Hepatocyte (in vitro differentiated cells): ENCODE data around the gene RPL4. TPM values are rescaled to one million over a fixed set of nuclear protein-coding genes. Genes with fewer than 3 reads are reported as not detected.

Experiments used
- DNase-seq: peaks from one replicate; pipeline ENCODE4 v3.0.0-alpha.2; 2016; ENCODE audit warnings: low spot score
- H2AFZ ChIP-seq: fragments of 200-600 bp; sonication (generic); 2 replicates; pipeline ENCODE4 v1.6.0; 2016; ENCODE audit warnings: antibody characterized with exemption, mild to moderate bottlenecking
- H3K27ac ChIP-seq: fragments of 200-600 bp; sonication (generic); 2 replicates; pipeline ENCODE4 v1.5.1; 2016; ENCODE audit warnings: mild to moderate bottlenecking
- H3K27me3 ChIP-seq: fragments of 200-600 bp; sonication (generic); 2 replicates; pipeline ENCODE4 v1.6.1; 2016
- H3K36me3 ChIP-seq: fragments of 200-600 bp; sonication (generic); replicated peaks from 2 replicates; pipeline ENCODE4 v1.5.1; 2016; ENCODE audit warnings: low read depth; ENCODE audit not compliant: insufficient read depth
- H3K4me1 ChIP-seq: fragments of 200-600 bp; sonication (generic); 2 replicates; pipeline ENCODE4 v1.5.1; 2016; ENCODE audit warnings: mild to moderate bottlenecking, moderate library complexity; ENCODE audit not compliant: insufficient read depth
- H3K4me2 ChIP-seq: fragments of 200-600 bp; sonication (generic); 2 replicates; pipeline ENCODE4 v1.6.0; 2016
- H3K4me3 ChIP-seq: fragments of 200-600 bp; sonication (generic); 2 replicates; pipeline ENCODE4 v1.5.1; 2016; ENCODE audit warnings: mild to moderate bottlenecking
- H3K79me2 ChIP-seq: fragments of 200-600 bp; sonication (generic); 2 replicates; pipeline ENCODE4 v1.6.0; 2017; ENCODE audit warnings: mild to moderate bottlenecking
- H3K9me2 ChIP-seq: fragments of 200-600 bp; sonication (generic); replicated peaks from 2 replicates; pipeline ENCODE4 v1.6.0; 2017; ENCODE audit warnings: mild to moderate bottlenecking; ENCODE audit not compliant: insufficient read depth
- H3K9me3 ChIP-seq: fragments of 200-600 bp; sonication (generic); 2 replicates; pipeline ENCODE4 v1.5.1; 2016; ENCODE audit warnings: low read depth, mild to moderate bottlenecking
- H4K20me1 ChIP-seq: fragments of 200-600 bp; sonication (generic); 2 replicates; pipeline ENCODE4 v1.6.0; 2016; ENCODE audit warnings: mild to moderate bottlenecking; ENCODE audit not compliant: insufficient read depth, poor library complexity, severe bottlenecking
- EZH2 ChIP-seq: fragments of 200-600 bp; sonication (generic); IDR thresholded peaks from 2 replicates; pipeline ENCODE4 v1.6.1; 2016; ENCODE audit warnings: antibody characterized with exemption, mild to moderate bottlenecking, borderline replicate concordance
- EZH2phosphoT487 ChIP-seq: fragments of 200-600 bp; sonication (generic); IDR thresholded peaks from one replicate; pipeline ENCODE4 v1.6.1; 2018; ENCODE audit warnings: antibody characterized with exemption, mild to moderate bottlenecking, low read depth, moderate library complexity; ENCODE audit not compliant: unreplicated experiment, severe bottlenecking
- WGBS: methylation state at CpG from one replicate; pipeline ENCODE4 v1.1.6; 2016; ENCODE audit warnings: low lambda C conversion rate; ENCODE audit errors: missing lambda C conversion rate; 5-methylcytosine and 5-hydroxymethylcytosine counted together
- polyA plus RNA-seq: library from polyadenylated mRNA; unstranded; fragments of >200 nt; fragmentation: Nextera tagmentation; extraction: Ambion mirVana; gene quantifications from 2 replicates; pipeline ENCODE4 v1.2.1, GENCODE V29; 2016
- total RNA-seq: library from RNA; depleted of rRNA; stranded (reverse); fragments of >200 nt; gene quantifications from 2 replicates; pipeline ENCODE4 v1.2.3, GENCODE V29; 2014
- TF ChIP-seq, protein P1 (sequence below): fragments of 200-600 bp; sonication (generic); IDR thresholded peaks from 2 replicates; pipeline ENCODE4 v1.5.1; 2016; ENCODE audit warnings: antibody characterized with exemption, mild to moderate bottlenecking; ENCODE audit not compliant: poor library complexity

RPL4 gene
- total and polyA plus RNA-seq, 2 experiments from 2014 or later, result 698 to 3,351 TPM

DNA sequence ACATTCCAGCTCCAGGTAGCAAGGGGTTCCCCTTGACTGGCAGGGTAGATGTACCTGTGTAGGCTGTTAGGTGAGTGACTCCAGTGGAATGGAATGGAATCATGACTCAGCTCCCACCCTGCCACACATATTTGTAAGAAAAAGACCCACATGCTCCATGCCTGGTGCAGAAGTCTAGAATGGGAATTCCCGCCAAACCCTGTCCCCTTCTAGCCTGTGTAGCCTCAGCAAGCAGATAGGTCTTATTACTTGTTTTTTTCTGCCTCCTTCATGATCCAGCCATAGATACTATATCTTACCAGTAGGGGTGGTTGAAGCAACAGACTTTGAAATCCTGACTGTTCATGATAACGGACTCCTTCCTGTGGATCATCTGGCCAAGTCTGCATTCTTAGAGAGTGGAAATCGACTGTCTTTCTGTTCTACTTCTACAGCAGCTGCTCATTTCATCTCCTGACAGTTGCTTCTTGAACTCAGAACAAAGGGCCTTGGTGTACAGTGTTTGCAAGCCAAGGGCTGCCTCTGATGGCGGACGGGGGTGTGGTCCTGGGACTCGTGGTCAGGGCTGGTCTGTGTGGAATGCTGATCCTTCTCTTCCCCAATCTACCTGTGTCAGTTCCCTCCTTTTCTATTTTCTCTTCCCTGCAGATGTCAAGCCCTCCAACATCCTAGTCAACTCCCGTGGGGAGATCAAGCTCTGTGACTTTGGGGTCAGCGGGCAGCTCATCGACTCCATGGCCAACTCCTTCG lies 23.4 kb downstream of the RPL4 start:
- no peaks in the 10 kb centered on the region for H3K27me3 ChIP-seq
- no peaks in the 10 kb centered on the region for H3K79me2 ChIP-seq
- H4K20me1 ChIP-seq, result no peaks in the 10 kb centered on the region
- no peak overlapping the region for H2AFZ ChIP-seq
- H3K9me2 ChIP-seq, result no peaks in the 10 kb centered on the region
- no peaks in the 10 kb centered on the region for H3K9me3 ChIP-seq
- H3K4me3 ChIP-seq, result no peak overlapping the region
- TF ChIP-seq EZH2, result no peak
- no peak for TF ChIP-seq EZH2phosphoT487
- TF ChIP-seq, protein P1, sequence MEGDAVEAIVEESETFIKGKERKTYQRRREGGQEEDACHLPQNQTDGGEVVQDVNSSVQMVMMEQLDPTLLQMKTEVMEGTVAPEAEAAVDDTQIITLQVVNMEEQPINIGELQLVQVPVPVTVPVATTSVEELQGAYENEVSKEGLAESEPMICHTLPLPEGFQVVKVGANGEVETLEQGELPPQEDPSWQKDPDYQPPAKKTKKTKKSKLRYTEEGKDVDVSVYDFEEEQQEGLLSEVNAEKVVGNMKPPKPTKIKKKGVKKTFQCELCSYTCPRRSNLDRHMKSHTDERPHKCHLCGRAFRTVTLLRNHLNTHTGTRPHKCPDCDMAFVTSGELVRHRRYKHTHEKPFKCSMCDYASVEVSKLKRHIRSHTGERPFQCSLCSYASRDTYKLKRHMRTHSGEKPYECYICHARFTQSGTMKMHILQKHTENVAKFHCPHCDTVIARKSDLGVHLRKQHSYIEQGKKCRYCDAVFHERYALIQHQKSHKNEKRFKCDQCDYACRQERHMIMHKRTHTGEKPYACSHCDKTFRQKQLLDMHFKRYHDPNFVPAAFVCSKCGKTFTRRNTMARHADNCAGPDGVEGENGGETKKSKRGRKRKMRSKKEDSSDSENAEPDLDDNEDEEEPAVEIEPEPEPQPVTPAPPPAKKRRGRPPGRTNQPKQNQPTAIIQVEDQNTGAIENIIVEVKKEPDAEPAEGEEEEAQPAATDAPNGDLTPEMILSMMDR, result no peak
- H3K4me2 ChIP-seq, result no peak overlapping the region
- H3K27ac ChIP-seq, result no peak overlapping the region
- no peaks in the 10 kb centered on the region for H3K36me3 ChIP-seq
- H3K4me1 ChIP-seq, result no peaks in the 10 kb centered on the region
- peak; percentile 21 for DNase-seq
- 88% methylated on average over 10 of the region's 10 CpGs for WGBS

GRCh38 chr15:66480267-66480666 lies 24.4 kb downstream of the RPL4 start:
- Histone ChIP-seq H3K27me3 (no peaks in the 10 kb centered on the region), H3K36me3 (no peaks in the 10 kb centered on the region), H4K20me1 (no peaks in the 10 kb centered on the region), H3K27ac (no peak overlapping the region), H2AFZ (no peak overlapping the region), H3K9me3 (no peaks in the 10 kb centered on the region), H3K4me1 (no peaks in the 10 kb centered on the region), H3K4me3 (no peak overlapping the region), H3K9me2 (no peaks in the 10 kb centered on the region), H3K4me2 (no peak overlapping the region), H3K79me2 (no peaks in the 10 kb centered on the region)
- TF ChIP-seq, protein P1, result no peak
- TF ChIP-seq EZH2 (no peak), EZH2phosphoT487 (no peak)
- no peak for DNase-seq
- 97% methylated on average over 6 of the region's 6 CpGs for WGBS

GRCh38 chr15:66477011-66477410 lies 27.6 kb downstream of the RPL4 start:
- WGBS, result 94% methylated on average over 2 of the region's 2 CpGs
- DNase-seq, result no peak
- no peaks in the 10 kb centered on the region for H3K79me2 ChIP-seq
- H2AFZ ChIP-seq, result no peak overlapping the region
- no peak overlapping the region for H3K4me2 ChIP-seq
- H3K4me3 ChIP-seq, result no peak overlapping the region
- no peaks in the 10 kb centered on the region for H3K9me2 ChIP-seq
- H3K4me1 ChIP-seq, result no peaks in the 10 kb centered on the region
- TF ChIP-seq, protein P1, result no peak
- TF ChIP-seq EZH2 (no peak), EZH2phosphoT487 (no peak)
- no peaks in the 10 kb centered on the region for H4K20me1 ChIP-seq
- H3K27me3 ChIP-seq, result no peaks in the 10 kb centered on the region
- no peaks in the 10 kb centered on the region for H3K36me3 ChIP-seq
- no peaks in the 10 kb centered on the region for H3K9me3 ChIP-seq
- no peak overlapping the region for H3K27ac ChIP-seq
